Measurements from ENCODE around the gene GID8.

GRCh38 chr20:62956387-62957135 lies 18.6 kb downstream of the GID8 start:
- no peak for TF ChIP-seq MEF2D (tag; conservative IDR thresholded peaks at IDR 0.05; ENCODE audit: low read depth)
- no peak for TF ChIP-seq FOXA1 (IDR thresholded peaks at IDR 0.05; ENCODE audit: borderline replicate concordance)
- no peak for TF ChIP-seq ZNF511 (CRISPR knock-in tag; IDR thresholded peaks at IDR 0.05)
- no peak for TF ChIP-seq RCOR1 (IDR thresholded peaks at IDR 0.05; ENCODE audit: borderline replicate concordance in 1 of 2, low read depth in 2 of 2, low read length in 2 of 2)
- TF ChIP-seq CTCF (IDR thresholded peaks at IDR 0.05 in 2 of 3, conservative IDR thresholded peaks at IDR 0.05 in 1 of 3; ENCODE audit: insufficient read depth in 2 of 3, low read depth in 1 of 3, low read length in 3 of 3): no peak
- no peak for TF ChIP-seq ZBED1 (IDR thresholded peaks at IDR 0.05)
- no peak for TF ChIP-seq USF2 (CRISPR knock-in tag; IDR thresholded peaks at IDR 0.05)
- no peak for TF ChIP-seq FOXP4 (CRISPR knock-in tag; IDR thresholded peaks at IDR 0.05; ENCODE audit: borderline replicate concordance)
- TF ChIP-seq PTBP1 (IDR thresholded peaks at IDR 0.05; ENCODE audit: low read depth, low read length): no peak
- no peak for TF ChIP-seq LARP7 (IDR thresholded peaks at IDR 0.05)
